Mammary epithelial cell (primary cell): ENCODE data around the gene MYLK.

Source experiments
- EZH2 ChIP-seq: IDR thresholded peaks from 2 replicates; pipeline ENCODE4 v1.6.1; 2012; ENCODE audit warnings: low read length, inconsistent platforms, borderline replicate concordance
- TF ChIP-seq, protein P1 (sequence below), 2 donors: IDR thresholded peaks in 1 of 2; conservative IDR thresholded peaks in 1 of 2; 2 replicates each; pipeline ENCODE4 v1.5.1; 2011 to 2012; ENCODE audit warnings: inconsistent platforms in 2 of 2, low read length in 2 of 2, mild to moderate bottlenecking in 2 of 2, control low read depth in 1 of 2, low read depth in 1 of 2; ENCODE audit not compliant: insufficient read depth in 1 of 2; ENCODE audit errors: extremely low read depth in 1 of 2

GRCh38 chr3:123864706-123865105, 19.4 kb downstream of the MYLK start:
- TF ChIP-seq, protein P1, sequence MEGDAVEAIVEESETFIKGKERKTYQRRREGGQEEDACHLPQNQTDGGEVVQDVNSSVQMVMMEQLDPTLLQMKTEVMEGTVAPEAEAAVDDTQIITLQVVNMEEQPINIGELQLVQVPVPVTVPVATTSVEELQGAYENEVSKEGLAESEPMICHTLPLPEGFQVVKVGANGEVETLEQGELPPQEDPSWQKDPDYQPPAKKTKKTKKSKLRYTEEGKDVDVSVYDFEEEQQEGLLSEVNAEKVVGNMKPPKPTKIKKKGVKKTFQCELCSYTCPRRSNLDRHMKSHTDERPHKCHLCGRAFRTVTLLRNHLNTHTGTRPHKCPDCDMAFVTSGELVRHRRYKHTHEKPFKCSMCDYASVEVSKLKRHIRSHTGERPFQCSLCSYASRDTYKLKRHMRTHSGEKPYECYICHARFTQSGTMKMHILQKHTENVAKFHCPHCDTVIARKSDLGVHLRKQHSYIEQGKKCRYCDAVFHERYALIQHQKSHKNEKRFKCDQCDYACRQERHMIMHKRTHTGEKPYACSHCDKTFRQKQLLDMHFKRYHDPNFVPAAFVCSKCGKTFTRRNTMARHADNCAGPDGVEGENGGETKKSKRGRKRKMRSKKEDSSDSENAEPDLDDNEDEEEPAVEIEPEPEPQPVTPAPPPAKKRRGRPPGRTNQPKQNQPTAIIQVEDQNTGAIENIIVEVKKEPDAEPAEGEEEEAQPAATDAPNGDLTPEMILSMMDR (conservative IDR thresholded peaks at IDR 0.05 in 1 of 2, IDR thresholded peaks at IDR 0.05 in 1 of 2; ENCODE audit: extremely low read depth in 1 of 2, insufficient read depth in 1 of 2, low read depth in 1 of 2, low read length in 2 of 2) = no peak
- TF ChIP-seq EZH2 = no peak
